IMR-90 (cell line): ENCODE data around the gene CAPN5.

Source experiments
- CTCF ChIP-seq: conservative IDR thresholded peaks from 2 replicates; pipeline ENCODE4 v1.5.1; 2012; ENCODE audit warnings: mild to moderate bottlenecking, low read depth, low read length, improper control_type of control experiment
- POLR2A ChIP-seq: IDR thresholded peaks from 2 replicates; pipeline ENCODE4 v1.6.1; 2012; ENCODE audit warnings: mild to moderate bottlenecking, low read depth, low read length
- RAD21 ChIP-seq: IDR thresholded peaks from 2 replicates; pipeline ENCODE4 v1.6.1; 2012; ENCODE audit warnings: low read length, improper control_type of control experiment
- SMC3 ChIP-seq: fragments of 150-350 bp; IDR thresholded peaks from 2 replicates; pipeline ENCODE4 v1.6.1; 2016; ENCODE audit warnings: low read depth, mild to moderate bottlenecking, antibody characterized with exemption, low read length, moderate library complexity
- TF ChIP-seq, protein P1 (sequence below): fragments of 150-350 bp; IDR thresholded peaks from 2 replicates; pipeline ENCODE4 v1.6.1; 2016; ENCODE audit warnings: low read depth, mild to moderate bottlenecking, low read length, moderate library complexity, borderline replicate concordance

DNA sequence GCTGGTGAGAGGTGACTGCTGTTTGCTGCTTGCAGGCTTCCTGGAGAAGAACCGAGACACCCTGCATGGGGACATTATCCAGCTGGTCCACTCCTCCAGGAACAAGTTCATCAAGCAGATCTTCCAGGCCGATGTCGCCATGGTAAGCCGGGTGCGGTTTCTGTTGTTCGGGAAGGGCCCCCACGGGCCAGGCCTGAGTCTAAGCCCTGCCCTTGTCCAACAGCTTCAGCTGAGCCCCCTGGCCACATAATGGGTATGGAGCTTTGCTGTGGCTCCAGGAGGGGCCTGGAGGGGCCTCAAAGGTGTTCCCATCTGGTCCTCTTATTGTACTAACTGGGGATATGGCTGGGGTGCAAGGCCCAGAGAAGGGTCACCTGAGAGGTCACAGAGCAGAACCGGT lies 99.2 kb downstream of the CAPN5 start:
- TF ChIP-seq RAD21 = no peak
- TF ChIP-seq CTCF = no peak
- TF ChIP-seq SMC3 = no peak
- no peak for TF ChIP-seq POLR2A
- TF ChIP-seq, protein P1, sequence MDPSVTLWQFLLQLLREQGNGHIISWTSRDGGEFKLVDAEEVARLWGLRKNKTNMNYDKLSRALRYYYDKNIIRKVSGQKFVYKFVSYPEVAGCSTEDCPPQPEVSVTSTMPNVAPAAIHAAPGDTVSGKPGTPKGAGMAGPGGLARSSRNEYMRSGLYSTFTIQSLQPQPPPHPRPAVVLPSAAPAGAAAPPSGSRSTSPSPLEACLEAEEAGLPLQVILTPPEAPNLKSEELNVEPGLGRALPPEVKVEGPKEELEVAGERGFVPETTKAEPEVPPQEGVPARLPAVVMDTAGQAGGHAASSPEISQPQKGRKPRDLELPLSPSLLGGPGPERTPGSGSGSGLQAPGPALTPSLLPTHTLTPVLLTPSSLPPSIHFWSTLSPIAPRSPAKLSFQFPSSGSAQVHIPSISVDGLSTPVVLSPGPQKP = no peak
